GM19467 (cell line): ENCODE results near the gene GP1BA.

ENCODE experiments used
- ATAC-seq: cut with Tn5 transposase; IDR thresholded peaks from one replicate; pipeline ENCODE4 v1.9.1; 2021; ENCODE audit warnings: mild to moderate bottlenecking, moderate library complexity; ENCODE audit not compliant: unreplicated experiment

GP1BA gene

GRCh38 chr17:4971826-4972225 is 39.7 kb downstream of the GP1BA start:
- no peak for ATAC-seq

- no peak for ATAC-seq
Measured at GRCh38 chr17:4972322-4972721, 40.2 kb downstream of the GP1BA start.

- ATAC-seq: no peak
Measured at GRCh38 chr17:4972752-4973151, 40.7 kb downstream of the GP1BA start.

- no peak for ATAC-seq
Measured at GRCh38 chr17:4973256-4974114, 41.4 kb downstream of the GP1BA start.

GRCh38 chr17:4974115-4974670 is 42.1 kb downstream of the GP1BA start:
- ATAC-seq: no peak

GRCh38 chr17:4978726-4979125 is 46.6 kb downstream of the GP1BA start:
- ATAC-seq: no peak

- no peak for ATAC-seq
Measured at GRCh38 chr17:4980644-4981216, 48.7 kb downstream of the GP1BA start.

- no peak for ATAC-seq
Measured at GRCh38 chr17:4982305-4982704, 50.2 kb downstream of the GP1BA start.
